ES-I3 (cell line): ENCODE results near the gene RIMBP2.

Experiments
- H3K36me3 ChIP-seq: 2 replicates; pipeline ENCODE4 v1.6.1; 2013; ENCODE audit warnings: mild to moderate bottlenecking, low read length, control low read depth, moderate library complexity; ENCODE audit not compliant: insufficient read depth
- H3K4me1 ChIP-seq: 2 replicates; pipeline ENCODE4 v1.6.1; 2013; ENCODE audit warnings: mild to moderate bottlenecking, control low read depth, low read length; ENCODE audit not compliant: insufficient read depth
- H3K9ac ChIP-seq: 2 replicates; pipeline ENCODE4 v1.6.1; 2013; ENCODE audit warnings: low read depth, mild to moderate bottlenecking, low read length, moderate library complexity
- H3K9me3 ChIP-seq: 2 replicates; pipeline ENCODE4 v1.6.1; 2013; ENCODE audit warnings: mild to moderate bottlenecking, low read length, moderate library complexity; ENCODE audit not compliant: control insufficient read depth, insufficient read depth

The RIMBP2 gene

DNA sequence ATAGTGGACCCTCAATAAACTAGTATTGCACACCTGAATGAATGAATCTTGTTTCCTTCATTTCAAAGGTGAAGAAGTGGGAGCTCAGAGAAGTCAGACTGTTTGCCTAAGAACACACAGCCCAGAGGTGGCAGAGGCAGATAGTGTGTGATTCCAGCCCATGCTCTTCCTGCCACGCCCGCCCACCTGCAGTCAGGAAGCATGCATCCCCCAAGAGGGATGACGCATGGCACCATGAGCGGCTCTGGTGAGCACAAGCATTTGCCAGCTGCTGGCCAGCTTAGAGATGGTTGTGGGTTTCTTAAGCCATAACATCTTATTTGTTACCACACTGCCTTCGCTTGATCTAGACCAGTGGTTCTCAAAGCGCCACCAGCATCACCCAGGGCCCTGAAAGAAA is 133.8 kb downstream of the RIMBP2 start:
- Histone ChIP-seq H3K4me1 (no peaks in the 10 kb centered on the region), H3K9ac (no peak overlapping the region), H3K9me3 (no peaks in the 10 kb centered on the region), H3K36me3 (no peaks in the 10 kb centered on the region)

GRCh38 chr12:130581782-130582181 is 134.3 kb downstream of the RIMBP2 start:
- H3K9me3 ChIP-seq: no peaks in the 10 kb centered on the region
- no peaks in the 10 kb centered on the region for H3K36me3 ChIP-seq
- no peak overlapping the region for H3K9ac ChIP-seq
- no peaks in the 10 kb centered on the region for H3K4me1 ChIP-seq

- H3K9ac ChIP-seq: no peak overlapping the region
- no peaks in the 10 kb centered on the region for H3K36me3 ChIP-seq
- H3K9me3 ChIP-seq: no peaks in the 10 kb centered on the region
- H3K4me1 ChIP-seq: no peaks in the 10 kb centered on the region
Measured at GRCh38 chr12:130579231-130579630, 136.9 kb downstream of the RIMBP2 start.

GRCh38 chr12:130577351-130577750 is 138.7 kb downstream of the RIMBP2 start:
- Histone ChIP-seq H3K9ac (no peak overlapping the region), H3K9me3 (no peaks in the 10 kb centered on the region), H3K4me1 (no peaks in the 10 kb centered on the region), H3K36me3 (no peaks in the 10 kb centered on the region)

- H3K9me3 ChIP-seq: no peaks in the 10 kb centered on the region
- no peaks in the 10 kb centered on the region for H3K4me1 ChIP-seq
- H3K36me3 ChIP-seq: no peaks in the 10 kb centered on the region
- H3K9ac ChIP-seq: no peak overlapping the region
Measured at GRCh38 chr12:130576371-130576816, 139.7 kb downstream of the RIMBP2 start.

GRCh38 chr12:130574402-130574801 is 141.7 kb downstream of the RIMBP2 start:
- Histone ChIP-seq H3K9me3 (no peaks in the 10 kb centered on the region), H3K36me3 (no peaks in the 10 kb centered on the region), H3K4me1 (no peaks in the 10 kb centered on the region), H3K9ac (no peak overlapping the region)

GRCh38 chr12:130573766-130574165 is 142.3 kb downstream of the RIMBP2 start:
- Histone ChIP-seq H3K4me1 (no peaks in the 10 kb centered on the region), H3K9ac (no peak overlapping the region), H3K9me3 (no peaks in the 10 kb centered on the region), H3K36me3 (no peaks in the 10 kb centered on the region)

- no peaks in the 10 kb centered on the region for H3K4me1 ChIP-seq
- no peak overlapping the region for H3K9ac ChIP-seq
- H3K9me3 ChIP-seq: no peaks in the 10 kb centered on the region
- H3K36me3 ChIP-seq: no peaks in the 10 kb centered on the region
Measured at GRCh38 chr12:130573235-130573634, 142.9 kb downstream of the RIMBP2 start.

- Histone ChIP-seq H3K36me3 (no peaks in the 10 kb centered on the region), H3K9ac (no peak overlapping the region), H3K9me3 (no peaks in the 10 kb centered on the region), H3K4me1 (no peaks in the 10 kb centered on the region)
Measured at GRCh38 chr12:130572553-130572952, 143.5 kb downstream of the RIMBP2 start.

DNA sequence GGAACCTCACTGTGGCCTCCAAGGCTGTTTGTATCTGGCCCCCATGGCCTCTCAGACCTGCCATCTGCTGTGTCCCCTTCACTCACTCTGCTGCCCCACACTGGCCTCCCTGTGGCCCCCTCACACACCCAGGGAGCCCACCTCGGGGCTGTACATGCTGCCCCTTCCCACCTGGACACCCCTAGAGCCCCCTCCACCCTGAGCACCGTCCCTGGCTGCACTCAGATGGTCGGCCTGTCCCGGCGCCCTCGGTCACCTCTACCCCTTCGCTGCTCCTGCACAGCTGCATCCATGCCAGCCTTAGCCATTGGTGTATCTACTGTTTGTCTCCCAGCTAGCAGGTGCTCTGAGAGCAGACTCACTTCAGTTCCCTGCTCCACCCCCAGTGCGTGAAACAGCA is 144.4 kb downstream of the RIMBP2 start:
- H3K36me3 ChIP-seq: no peaks in the 10 kb centered on the region
- H3K9me3 ChIP-seq: no peaks in the 10 kb centered on the region
- no peak overlapping the region for H3K9ac ChIP-seq
- H3K4me1 ChIP-seq: no peaks in the 10 kb centered on the region

- no peaks in the 10 kb centered on the region for H3K4me1 ChIP-seq
- H3K9ac ChIP-seq: no peak overlapping the region
- H3K36me3 ChIP-seq: no peaks in the 10 kb centered on the region
- no peaks in the 10 kb centered on the region; the same call in 1 of the 2 replicates for H3K9me3 ChIP-seq
Measured at GRCh38 chr12:130571089-130571488, 145.0 kb downstream of the RIMBP2 start.

GRCh38 chr12:130569521-130569920 is 146.6 kb downstream of the RIMBP2 start:
- Histone ChIP-seq H3K9ac (no peak overlapping the region), H3K36me3 (no peaks in the 10 kb centered on the region), H3K9me3 (peaks cover 2% of the 10 kb centered on the region; the same call in 1 of the 2 replicates), H3K4me1 (no peaks in the 10 kb centered on the region)

DNA sequence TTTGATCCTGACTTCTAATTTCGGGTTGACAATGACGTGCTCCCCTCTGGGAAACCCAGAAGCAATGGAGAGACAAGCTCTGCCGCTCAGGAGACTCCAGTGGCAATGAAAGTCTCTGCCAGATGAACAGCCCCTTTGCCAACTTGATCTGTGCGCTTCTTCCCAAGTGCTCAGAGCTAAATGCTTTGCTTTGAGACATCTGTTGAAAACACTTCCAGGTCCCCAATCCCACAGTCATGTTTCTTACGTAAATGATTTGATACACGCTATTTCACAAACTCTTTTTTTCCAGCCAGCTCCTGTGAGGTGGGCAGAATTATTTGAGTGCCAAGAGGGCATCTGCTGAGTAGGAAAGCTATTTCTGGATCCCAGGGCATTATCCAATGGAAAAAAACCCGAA is 147.6 kb downstream of the RIMBP2 start:
- Histone ChIP-seq H3K9me3 (peaks cover 2% of the 10 kb centered on the region; the same call in 1 of the 2 replicates), H3K4me1 (no peaks in the 10 kb centered on the region), H3K36me3 (no peaks in the 10 kb centered on the region), H3K9ac (no peak overlapping the region)

DNA sequence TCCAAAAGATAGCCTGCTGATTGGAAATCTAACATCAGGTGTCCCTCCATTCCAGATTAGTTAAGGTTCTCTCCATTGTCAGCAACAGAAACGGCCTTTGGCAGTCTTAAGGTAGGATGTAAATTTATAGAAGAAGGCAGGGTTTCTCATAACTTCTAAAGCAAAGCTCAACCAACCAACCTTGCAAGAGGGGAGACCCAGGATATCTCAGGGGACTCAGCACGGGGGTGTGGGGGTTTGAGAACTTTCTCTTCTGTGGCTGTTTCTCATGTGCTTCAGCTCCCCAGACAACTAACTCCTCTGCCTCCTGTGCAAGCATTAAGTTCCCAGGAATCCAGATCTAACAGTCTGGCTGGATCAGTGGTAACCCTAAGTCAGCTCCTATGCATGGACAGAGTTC is 148.1 kb downstream of the RIMBP2 start:
- H3K9ac ChIP-seq: no peak overlapping the region
- no peaks in the 10 kb centered on the region for H3K4me1 ChIP-seq
- no peaks in the 10 kb centered on the region for H3K36me3 ChIP-seq
- peaks cover 2% of the 10 kb centered on the region; the same call in 1 of the 2 replicates for H3K9me3 ChIP-seq

GRCh38 chr12:130566446-130567155 is 149.5 kb downstream of the RIMBP2 start:
- no peaks in the 10 kb centered on the region for H3K36me3 ChIP-seq

More at GRCh38 chr12:130566446-130567155, 149.5 kb downstream of the RIMBP2 start:
- Histone ChIP-seq H3K9ac (no peak overlapping the region), H3K9me3 (peaks cover 2% of the 10 kb centered on the region; the same call in 1 of the 2 replicates), H3K4me1 (no peaks in the 10 kb centered on the region)
